AG09319 (cell line): ENCODE results near the gene ATP13A3.

ENCODE experiments used
- DNase-seq: peaks from one replicate; pipeline ENCODE4 v3.0.0-alpha.2; 2010; ENCODE audit warnings: low read depth; ENCODE audit errors: extremely low read depth
- TF ChIP-seq, protein P1 (sequence below): IDR thresholded peaks from 2 replicates; pipeline ENCODE4 v1.5.1; 2011; ENCODE audit warnings: low read depth, mild to moderate bottlenecking, inconsistent platforms, low read length, moderate library complexity

Gene ATP13A3

DNA sequence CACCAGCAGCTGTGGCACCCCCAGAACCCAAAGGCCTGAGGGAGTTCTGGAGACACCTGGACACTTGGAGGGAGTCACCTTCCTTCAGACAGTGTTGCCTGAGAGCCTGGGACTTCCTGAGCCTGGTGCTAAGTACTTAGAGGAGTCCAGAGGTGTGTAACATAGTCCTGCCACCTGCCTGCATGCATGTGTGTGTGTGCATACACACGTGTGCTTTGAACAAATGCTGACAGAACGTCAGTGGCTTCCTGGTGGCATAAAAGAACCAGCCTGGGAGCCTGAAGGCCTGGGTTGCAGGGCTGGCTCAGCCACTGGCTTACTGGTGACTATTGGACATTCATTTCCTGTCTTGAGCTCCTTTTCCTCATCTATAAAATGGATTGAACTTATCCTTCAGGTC, 132.5 kb downstream of the ATP13A3 start:
- TF ChIP-seq, protein P1, sequence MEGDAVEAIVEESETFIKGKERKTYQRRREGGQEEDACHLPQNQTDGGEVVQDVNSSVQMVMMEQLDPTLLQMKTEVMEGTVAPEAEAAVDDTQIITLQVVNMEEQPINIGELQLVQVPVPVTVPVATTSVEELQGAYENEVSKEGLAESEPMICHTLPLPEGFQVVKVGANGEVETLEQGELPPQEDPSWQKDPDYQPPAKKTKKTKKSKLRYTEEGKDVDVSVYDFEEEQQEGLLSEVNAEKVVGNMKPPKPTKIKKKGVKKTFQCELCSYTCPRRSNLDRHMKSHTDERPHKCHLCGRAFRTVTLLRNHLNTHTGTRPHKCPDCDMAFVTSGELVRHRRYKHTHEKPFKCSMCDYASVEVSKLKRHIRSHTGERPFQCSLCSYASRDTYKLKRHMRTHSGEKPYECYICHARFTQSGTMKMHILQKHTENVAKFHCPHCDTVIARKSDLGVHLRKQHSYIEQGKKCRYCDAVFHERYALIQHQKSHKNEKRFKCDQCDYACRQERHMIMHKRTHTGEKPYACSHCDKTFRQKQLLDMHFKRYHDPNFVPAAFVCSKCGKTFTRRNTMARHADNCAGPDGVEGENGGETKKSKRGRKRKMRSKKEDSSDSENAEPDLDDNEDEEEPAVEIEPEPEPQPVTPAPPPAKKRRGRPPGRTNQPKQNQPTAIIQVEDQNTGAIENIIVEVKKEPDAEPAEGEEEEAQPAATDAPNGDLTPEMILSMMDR, result no peak
- no peak for DNase-seq
